ENCODE data around the gene ADAM12. TPM values are rescaled to one million over a fixed set of nuclear protein-coding genes. Genes with fewer than 3 reads are reported as not detected.

The ADAM12 gene
- total RNA-seq, 1 donor from 2014 or later, result 82.4 TPM

DNA sequence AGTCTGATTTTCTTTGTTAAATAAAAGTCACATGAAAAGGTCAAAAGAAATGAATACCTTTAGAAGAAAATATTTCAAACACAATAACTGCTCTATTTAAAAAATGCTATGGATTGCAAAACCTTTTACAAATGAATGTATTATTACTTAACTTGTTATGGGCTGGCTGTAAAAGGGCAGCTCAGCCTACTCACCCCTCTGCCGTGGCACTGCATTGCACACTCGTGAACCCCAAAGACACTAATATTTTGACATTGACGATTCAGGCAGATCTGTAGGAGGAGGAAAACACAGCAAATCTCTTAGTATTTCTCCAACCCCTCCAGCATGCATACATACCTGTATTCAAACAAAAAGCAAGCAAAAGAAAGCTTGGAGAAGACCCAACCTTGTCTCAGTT is 342.4 kb downstream of the ADAM12 start:
- no peak for DNase-seq (ENCODE audit: low read depth, low spot score)
- Mint-ChIP-seq H3K27me3 (ENCODE audit: low read depth) (no peaks in the 10 kb centered on the region), H3K27ac (ENCODE audit: unreplicated experiment) (peak overlapping the region; percentile 41), H3K36me3 (ENCODE audit: low read depth) (peaks cover 13% of the 10 kb centered on the region), H3K4me1 (peaks cover 17% of the 10 kb centered on the region), H3K4me3 (no peak overlapping the region), H3K9me3 (peaks cover 2% of the 10 kb centered on the region)
- TF ChIP-seq, protein P1, sequence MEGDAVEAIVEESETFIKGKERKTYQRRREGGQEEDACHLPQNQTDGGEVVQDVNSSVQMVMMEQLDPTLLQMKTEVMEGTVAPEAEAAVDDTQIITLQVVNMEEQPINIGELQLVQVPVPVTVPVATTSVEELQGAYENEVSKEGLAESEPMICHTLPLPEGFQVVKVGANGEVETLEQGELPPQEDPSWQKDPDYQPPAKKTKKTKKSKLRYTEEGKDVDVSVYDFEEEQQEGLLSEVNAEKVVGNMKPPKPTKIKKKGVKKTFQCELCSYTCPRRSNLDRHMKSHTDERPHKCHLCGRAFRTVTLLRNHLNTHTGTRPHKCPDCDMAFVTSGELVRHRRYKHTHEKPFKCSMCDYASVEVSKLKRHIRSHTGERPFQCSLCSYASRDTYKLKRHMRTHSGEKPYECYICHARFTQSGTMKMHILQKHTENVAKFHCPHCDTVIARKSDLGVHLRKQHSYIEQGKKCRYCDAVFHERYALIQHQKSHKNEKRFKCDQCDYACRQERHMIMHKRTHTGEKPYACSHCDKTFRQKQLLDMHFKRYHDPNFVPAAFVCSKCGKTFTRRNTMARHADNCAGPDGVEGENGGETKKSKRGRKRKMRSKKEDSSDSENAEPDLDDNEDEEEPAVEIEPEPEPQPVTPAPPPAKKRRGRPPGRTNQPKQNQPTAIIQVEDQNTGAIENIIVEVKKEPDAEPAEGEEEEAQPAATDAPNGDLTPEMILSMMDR (conservative IDR thresholded peaks at IDR 0.05), result no peak

- Mint-ChIP-seq H3K9me3 (peaks cover 2% of the 10 kb centered on the region), H3K27me3 (ENCODE audit: low read depth) (no peaks in the 10 kb centered on the region), H3K4me1 (peaks cover 17% of the 10 kb centered on the region), H3K4me3 (no peak overlapping the region), H3K27ac (ENCODE audit: unreplicated experiment) (no peak overlapping the region), H3K36me3 (ENCODE audit: low read depth) (peaks cover 17% of the 10 kb centered on the region)
- no peak for DNase-seq (ENCODE audit: low read depth, low spot score)
- TF ChIP-seq, protein P1 (conservative IDR thresholded peaks at IDR 0.05), result no peak
Observed at GRCh38 chr10:126043389-126043788, 344.9 kb downstream of the ADAM12 start.

DNA sequence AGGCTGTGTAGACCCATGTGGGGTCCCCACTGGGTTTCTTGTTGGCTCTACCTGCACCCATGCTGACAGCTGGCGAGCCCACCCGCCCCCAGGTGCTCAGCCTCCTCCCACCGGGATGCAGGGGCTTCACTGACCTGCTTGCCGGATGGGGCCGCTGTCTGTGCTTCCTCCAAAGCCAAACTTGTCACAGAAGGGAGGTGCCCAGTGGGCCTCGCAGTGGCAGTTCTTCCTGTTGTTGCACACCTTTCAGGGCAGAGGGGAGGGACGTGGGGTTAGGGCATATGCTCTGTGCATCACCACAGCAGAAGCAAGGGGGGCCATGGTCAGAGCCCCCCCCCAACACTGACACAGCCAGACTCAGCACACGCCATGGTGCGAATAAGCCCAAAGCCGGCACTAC is 345.4 kb downstream of the ADAM12 start:
- Mint-ChIP-seq H3K4me3 (no peak overlapping the region), H3K36me3 (ENCODE audit: low read depth) (peaks cover 14% of the 10 kb centered on the region), H3K27me3 (ENCODE audit: low read depth) (no peaks in the 10 kb centered on the region), H3K4me1 (peaks cover 17% of the 10 kb centered on the region), H3K27ac (ENCODE audit: unreplicated experiment) (no peak overlapping the region), H3K9me3 (peaks cover 1% of the 10 kb centered on the region)
- TF ChIP-seq, protein P1 (conservative IDR thresholded peaks at IDR 0.05), result no peak
- DNase-seq (ENCODE audit: low read depth, low spot score), result no peak

GRCh38 chr10:126042354-126042753 is 345.9 kb downstream of the ADAM12 start:
- DNase-seq (ENCODE audit: low read depth, low spot score), result no peak
- TF ChIP-seq, protein P1 (conservative IDR thresholded peaks at IDR 0.05), result no peak
- H3K4me3 Mint-ChIP-seq, result peak overlapping the region; percentile 8
- no peaks in the 10 kb centered on the region for H3K27me3 Mint-ChIP-seq (ENCODE audit: low read depth)
- H3K27ac Mint-ChIP-seq (ENCODE audit: unreplicated experiment), result peak overlapping the region; percentile 93
- H3K36me3 Mint-ChIP-seq (ENCODE audit: low read depth), result peaks cover 13% of the 10 kb centered on the region
- H3K4me1 Mint-ChIP-seq, result peaks cover 17% of the 10 kb centered on the region
- H3K9me3 Mint-ChIP-seq, result no peaks in the 10 kb centered on the region

DNA sequence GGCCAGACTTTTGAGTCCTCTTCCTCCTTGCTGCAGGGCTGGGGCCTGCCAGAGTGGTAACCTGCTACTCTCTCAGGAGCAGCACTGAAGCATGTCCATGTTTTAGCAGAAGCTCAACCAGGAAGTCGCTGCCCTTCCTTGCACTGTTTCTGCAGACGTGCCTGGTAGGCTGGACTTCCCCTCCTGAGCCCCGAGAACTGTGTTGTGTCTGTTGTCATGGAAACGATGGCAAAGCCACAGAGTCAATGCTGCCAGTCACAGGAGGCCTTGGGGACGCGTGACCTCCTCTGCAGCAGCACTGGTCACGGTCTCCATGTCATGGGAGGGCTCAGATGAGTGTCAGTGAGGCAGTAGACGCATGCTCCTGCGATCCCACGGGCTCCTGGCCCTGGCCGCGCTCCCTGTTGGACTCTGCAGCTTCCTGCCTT is 346.5 kb downstream of the ADAM12 start:
- H3K27ac Mint-ChIP-seq (ENCODE audit: unreplicated experiment), result peak overlapping the region; percentile 93
- TF ChIP-seq, protein P1 (conservative IDR thresholded peaks at IDR 0.05), result no peak
- peak; percentile 60 for DNase-seq (ENCODE audit: low read depth, low spot score)
- peaks cover 17% of the 10 kb centered on the region for H3K4me1 Mint-ChIP-seq
- no peaks in the 10 kb centered on the region for H3K27me3 Mint-ChIP-seq (ENCODE audit: low read depth)
- peak overlapping the region; percentile 8 for H3K4me3 Mint-ChIP-seq
- no peaks in the 10 kb centered on the region for H3K9me3 Mint-ChIP-seq
- peaks cover 14% of the 10 kb centered on the region for H3K36me3 Mint-ChIP-seq (ENCODE audit: low read depth)

DNA sequence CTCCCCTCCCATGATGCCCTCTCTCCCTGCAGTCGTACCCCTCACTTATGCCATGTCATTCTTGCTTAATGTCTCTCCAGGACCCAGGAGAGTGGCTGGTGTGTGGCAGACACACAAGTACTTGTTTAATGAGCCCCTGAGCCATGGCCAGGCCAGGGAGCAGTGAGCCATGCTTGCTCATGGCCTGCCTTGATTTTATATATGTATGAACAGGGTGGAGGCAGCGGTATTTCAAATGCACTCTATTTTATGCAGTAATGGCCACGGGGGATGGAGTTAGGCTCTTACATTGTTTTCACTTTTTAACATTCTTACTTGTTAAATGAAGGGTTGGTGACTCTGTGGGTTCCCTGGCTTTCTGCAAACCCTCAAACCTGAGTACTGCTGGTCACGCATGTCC is 347.2 kb downstream of the ADAM12 start:
- Mint-ChIP-seq H3K27ac (ENCODE audit: unreplicated experiment) (peak overlapping the region; percentile 45), H3K4me1 (peaks cover 17% of the 10 kb centered on the region), H3K36me3 (ENCODE audit: low read depth) (peaks cover 20% of the 10 kb centered on the region), H3K9me3 (no peaks in the 10 kb centered on the region), H3K27me3 (ENCODE audit: low read depth) (no peaks in the 10 kb centered on the region), H3K4me3 (no peak overlapping the region)
- DNase-seq (ENCODE audit: low read depth, low spot score), result no peak
- TF ChIP-seq, protein P1 (conservative IDR thresholded peaks at IDR 0.05), result no peak

Data from neural crest cell (in vitro differentiated cells).